ENCODE results near the gene DHX58. TPM values are rescaled to one million over a fixed set of nuclear protein-coding genes. Genes with fewer than 3 reads are reported as not detected.
"Not testable (repeated sequence)": the region's sequence is repeated elsewhere in the genome, so short reads cannot be mapped to it uniquely, and the experiment has no call there.

Gene DHX58
- total and polyA plus RNA-seq, 10 of the 15 experiments (the other 5 are each of a cell fraction or from before 2014, with no cell fraction given): 3.5 to 69.8 (median 16.4) TPM

DNA sequence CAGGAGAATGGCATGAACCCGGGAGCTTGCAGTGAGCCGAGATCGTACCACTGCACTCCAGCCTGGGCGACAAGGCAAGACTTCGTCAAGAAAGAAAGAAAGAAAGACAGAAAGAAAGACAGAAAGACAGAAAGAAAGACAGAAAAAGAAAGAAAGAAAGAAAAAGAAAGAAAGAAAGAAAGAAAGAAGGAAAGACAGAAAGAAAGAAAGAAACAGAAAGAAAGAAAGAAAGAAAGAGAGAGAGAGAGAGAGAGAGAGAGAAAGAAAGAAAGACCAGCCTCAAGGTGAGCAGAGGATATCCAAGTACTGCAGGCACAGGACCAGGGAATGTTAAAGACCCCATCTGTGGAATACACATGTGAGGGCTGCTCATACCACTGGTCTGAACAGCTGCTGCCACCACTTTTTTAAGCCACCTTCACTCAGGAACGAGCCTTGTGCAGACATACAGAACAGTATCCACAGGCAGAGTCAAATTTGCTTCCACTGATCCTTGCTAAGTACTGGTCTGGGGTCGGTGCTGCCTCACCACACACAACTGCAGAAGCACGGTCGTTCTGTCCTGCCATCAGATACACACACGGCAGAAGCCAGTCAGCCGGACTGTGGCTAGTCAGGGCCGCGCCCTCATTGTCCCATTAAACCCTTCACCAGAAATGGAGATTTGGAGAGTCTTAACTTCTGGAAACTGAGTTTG, 34.5 kb upstream of the DHX58 start:
- FAIRE-seq (no peak), DNase-seq (ENCODE audit: low read depth, low spot score) (no peak), ATAC-seq (no peak)
- H3K9me3 ChIP-seq (replicated peaks; ENCODE audit: control insufficient read depth, insufficient read depth, low read length): no peaks in the 10 kb centered on the region
- POLR2A ChIA-PET: no interaction called here
- intact Hi-C loops (cut with micrococcal nuclease; ENCODE audit: unreplicated experiment): no loop called here
- SMC1A ChIA-PET (ENCODE audit: uncharacterized antibody, unreplicated experiment): no interaction called here
- TSS peak; percentile 17 for BruUV-seq (replicated peaks)
- RAD21 ChIA-PET (ENCODE audit: unreplicated experiment): no interaction called here
- CTCF ChIA-PET: no interaction called here
- H3K4me1 ChIP-seq (ENCODE audit: control insufficient read depth, insufficient read depth, low read length): no peaks in the 10 kb centered on the region; the same call in 1 of the 2 replicates
- no peak overlapping the region for H3K27ac ChIP-seq (ENCODE audit: control insufficient read depth, insufficient read depth)
- H3K36me3 ChIP-seq (ENCODE audit: control insufficient read depth in 2 of 2, insufficient read depth in 2 of 2, low read length in 1 of 2): peaks cover 4 to 7% of the 10 kb centered on the region in 2 experiments; a peak in 3 of 4 replicates
- H3K9ac ChIP-seq (ENCODE audit: control insufficient read depth, insufficient read depth, low read length): no peak overlapping the region
- no peak overlapping the region for H3K4me3 ChIP-seq
- TF ChIP-seq EED (IDR thresholded peaks at IDR 0.05; ENCODE audit: low read depth) (no peak), ZNF622 (IDR thresholded peaks at IDR 0.05) (no peak), NR2F1 (conservative IDR thresholded peaks at IDR 0.05) (no peak), SIX5 (IDR thresholded peaks at IDR 0.05; ENCODE audit: low read depth, low read length, severe bottlenecking) (no peak)
- H4K20me1 ChIP-seq (ENCODE audit: control insufficient read depth, insufficient read depth): 0 out of 2 replicates have a peak, but pooled peaks cover 3% of the 10 kb centered on the region
- no peak overlapping the region for H3K4me2 ChIP-seq (ENCODE audit: control insufficient read depth, insufficient read depth)
- no peaks in the 10 kb centered on the region for H3K27me3 ChIP-seq (replicated peaks in 1 of 2; ENCODE audit: control insufficient read depth in 2 of 2, insufficient read depth in 2 of 2, low read length in 1 of 2)
- 87% methylated on average over 13 of the region's 13 CpGs for WGBS (ENCODE audit: insufficient coverage, insufficient replicate concordance, low lambda C conversion rate, missing lambda C conversion rate)
- H2AFZ ChIP-seq (ENCODE audit: control insufficient read depth, low read depth, low read length): no peak overlapping the region
- in situ Hi-C loops (cut with MboI): no loop called here
- H3K79me2 ChIP-seq (ENCODE audit: control insufficient read depth, insufficient read depth, low read length): peaks cover 48% of the 10 kb centered on the region

DNA sequence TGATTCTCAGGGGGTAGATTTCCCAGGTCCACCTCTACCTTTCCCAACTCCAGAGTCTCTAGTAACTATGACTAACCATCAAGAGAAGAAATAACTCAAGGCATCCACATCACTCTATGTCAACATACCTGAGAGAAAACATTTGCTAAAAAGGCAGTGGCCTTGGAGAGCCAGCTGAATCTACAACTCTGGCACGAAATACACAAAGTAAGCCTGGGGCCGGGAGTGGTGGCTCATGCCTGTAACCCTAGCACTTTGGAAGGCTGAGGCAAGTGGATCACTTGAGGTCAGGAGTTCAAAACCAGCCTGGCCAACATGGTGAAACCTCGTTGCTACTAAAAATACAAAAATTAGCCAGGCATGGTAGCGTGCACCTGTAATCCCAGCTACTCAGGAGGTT, 30.6 kb upstream of the DHX58 start:
- ATAC-seq; FAIRE-seq; H3K9ac ChIP-seq (ENCODE audit: control insufficient read depth, insufficient read depth, low read length); H3K27me3 ChIP-seq (replicated peaks in 1 of 2; ENCODE audit: control insufficient read depth in 2 of 2, insufficient read depth in 2 of 2, low read length in 1 of 2); H3K9me3 ChIP-seq (replicated peaks; ENCODE audit: control insufficient read depth, insufficient read depth, low read length); in situ Hi-C loops (cut with MboI); H4K20me1 ChIP-seq (ENCODE audit: control insufficient read depth, insufficient read depth); H3K4me3 ChIP-seq; RAD21 ChIA-PET (ENCODE audit: unreplicated experiment); intact Hi-C loops (cut with micrococcal nuclease; ENCODE audit: unreplicated experiment); H3K4me2 ChIP-seq (ENCODE audit: control insufficient read depth, insufficient read depth); H2AFZ ChIP-seq (ENCODE audit: control insufficient read depth, low read depth, low read length); H3K27ac ChIP-seq (ENCODE audit: control insufficient read depth, insufficient read depth); DNase-seq (ENCODE audit: low read depth, low spot score); H3K4me1 ChIP-seq (ENCODE audit: control insufficient read depth, insufficient read depth, low read length); BruUV-seq (replicated peaks): not testable (repeated sequence)
- POLR2A ChIA-PET: interaction anchor here (0.8 to 1.9 kb wide), 3 partner anchors 9 to 10 kb away, joined by 3 to 8 read pairs (median 3); no protein-coding TSS in a partner anchor
- 96% methylated on average over 4 of the region's 4 CpGs for WGBS (ENCODE audit: insufficient coverage, insufficient replicate concordance, low lambda C conversion rate, missing lambda C conversion rate)
- SMC1A ChIA-PET (ENCODE audit: uncharacterized antibody, unreplicated experiment): interaction anchor here (1.0 to 1.5 kb wide), 2 partner anchors 9 to 12 kb away, joined by 3 to 6 read pairs; no protein-coding TSS in a partner anchor
- CTCF ChIA-PET: interaction anchor here (0.6 to 2.6 kb wide), 3 partner anchors 8 to 435 kb away, joined by 4 to 7 read pairs (median 4); no protein-coding TSS in a partner anchor
- H3K79me2 ChIP-seq (ENCODE audit: control insufficient read depth, insufficient read depth, low read length): peaks cover 34% of the 10 kb centered on the region
- peaks cover 0 to 11% of the 10 kb centered on the region in 2 experiments; a peak in 3 of 4 replicates for H3K36me3 ChIP-seq (ENCODE audit: control insufficient read depth in 2 of 2, insufficient read depth in 2 of 2, low read length in 1 of 2)
